ENCODE measurements around the gene RBM3. TPM values are rescaled to one million over a fixed set of nuclear protein-coding genes. Genes with fewer than 3 reads are reported as not detected.
A peak's percentile ranks its signal among the peaks of the same experiment; 100 is the strongest.

The RBM3 gene
- total and polyA plus RNA-seq, 10 of the 15 experiments (the other 5 are each of a cell fraction or from before 2014, with no cell fraction given), result 170 to 467 (median 259) TPM

- no peak for TF ChIP-seq USF1 (IDR thresholded peaks at IDR 0.05; ENCODE audit: borderline replicate concordance, extremely low read length, insufficient read depth, low read depth, low read length)
- peak; percentile 84; the same call in 1 of the 2 replicates for TF ChIP-seq MYB (IDR thresholded peaks at IDR 0.05; ENCODE audit: borderline replicate concordance, low read depth, low read length)
- TF ChIP-seq ATF2 (IDR thresholded peaks at IDR 0.05; ENCODE audit: low read length), result peak; percentile 81; the same call in 1 of the 2 replicates
- TF ChIP-seq SIX5 (IDR thresholded peaks at IDR 0.05; ENCODE audit: low read depth, low read length, severe bottlenecking), result no peak
- peak; percentile 100 for TF ChIP-seq ATF7 (IDR thresholded peaks at IDR 0.05; ENCODE audit: low read depth)
- TF ChIP-seq NRF1 (conservative IDR thresholded peaks at IDR 0.05; ENCODE audit: low read depth, low read length), result peak; percentile 70
- TF ChIP-seq ESRRA (IDR thresholded peaks at IDR 0.05; ENCODE audit: low read length), result no peak
- 0 out of 2 replicates have a peak, but pooled peaks have one; percentile 40 for TF ChIP-seq FOXK2 (IDR thresholded peaks at IDR 0.05)
- TF ChIP-seq IKZF1 (conservative IDR thresholded peaks at IDR 0.05), result no peak; the same call in none of the 2 replicates
- TF ChIP-seq HCFC1 (IDR thresholded peaks at IDR 0.05; ENCODE audit: low read length), result no peak
- no peak for TF ChIP-seq TBL1XR1 (IDR thresholded peaks at IDR 0.05; ENCODE audit: low read depth, low read length)
- TF ChIP-seq USF2 (IDR thresholded peaks at IDR 0.05; ENCODE audit: borderline replicate concordance, low read depth, low read length), result no peak; the same call in 1 of the 2 replicates
- no peak for TF ChIP-seq CHD1 (IDR thresholded peaks at IDR 0.05; ENCODE audit: low read depth, low read length)
- no peak for TF ChIP-seq RFX5 (IDR thresholded peaks at IDR 0.05; ENCODE audit: low read depth, low read length)
- 0 out of 2 replicates have a peak, but pooled peaks have one; percentile 21 for TF ChIP-seq LARP7 (IDR thresholded peaks at IDR 0.05)
- peak; percentile 46; the same call in 1 of the 2 replicates for TF ChIP-seq PKNOX1 (IDR thresholded peaks at IDR 0.05)
- no peak for TF ChIP-seq CBX3 (IDR thresholded peaks at IDR 0.05; ENCODE audit: borderline replicate concordance, low read depth)
- TF ChIP-seq YY1 (IDR thresholded peaks at IDR 0.05; ENCODE audit: low read depth, low read length), result peak; percentile 76
- no peak for TF ChIP-seq MTA2 (IDR thresholded peaks at IDR 0.05; ENCODE audit: low read depth)
- TF ChIP-seq EZH2 (IDR thresholded peaks at IDR 0.05; ENCODE audit: borderline replicate concordance, control insufficient read depth, low read depth, low read length), result no peak
- TF ChIP-seq NKRF (conservative IDR thresholded peaks at IDR 0.05), result 0 out of 2 replicates have a peak, but pooled peaks have one; percentile 26
- 0 out of 2 replicates have a peak, but pooled peaks have one; percentile 7 for TF ChIP-seq TCF12 (IDR thresholded peaks at IDR 0.05; ENCODE audit: low read depth, low read length)
Measured at GRCh38 chrX:48539345-48540027, 34.8 kb upstream of the RBM3 start, which contains the start of gene TBC1D25 (continued).
